Measurements from ENCODE around the gene NR2F1. TPM values are rescaled to one million over a fixed set of nuclear protein-coding genes. Genes with fewer than 3 reads are reported as not detected.

NR2F1 gene
- total RNA-seq, 2 donors from 2014 or later = 2.7 to 4.9 TPM

DNA sequence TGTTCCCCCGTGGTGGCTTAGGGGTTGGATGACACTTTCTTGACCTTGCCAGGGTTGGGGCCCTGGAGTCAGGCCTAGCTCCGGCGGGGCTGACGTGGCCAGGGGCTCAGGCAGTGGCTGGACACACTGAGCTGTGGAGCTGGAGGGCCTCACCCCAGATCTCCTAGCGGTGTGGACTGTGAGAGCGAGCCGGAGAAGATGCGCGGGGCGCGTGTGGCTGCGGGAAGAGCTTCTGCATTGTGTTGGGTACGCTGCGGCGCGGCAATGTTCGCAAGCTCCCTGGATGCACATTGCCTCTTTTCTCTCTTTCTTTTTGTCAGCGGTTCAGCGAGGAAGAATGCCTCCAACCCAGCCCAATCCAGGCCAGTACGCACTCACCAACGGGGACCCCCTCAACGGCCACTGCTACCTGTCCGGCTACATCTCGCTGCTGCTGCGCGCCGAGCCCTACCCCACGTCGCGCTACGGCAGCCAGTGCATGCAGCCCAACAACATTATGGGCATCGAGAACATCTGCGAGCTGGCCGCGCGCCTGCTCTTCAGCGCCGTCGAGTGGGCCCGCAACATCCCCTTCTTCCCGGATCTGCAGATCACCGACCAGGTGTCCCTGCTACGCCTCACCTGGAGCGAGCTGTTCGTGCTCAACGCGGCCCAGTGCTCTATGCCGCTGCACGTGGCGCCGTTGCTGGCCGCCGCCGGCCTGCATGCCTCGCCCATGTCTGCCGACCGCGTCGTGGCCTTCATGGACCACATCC is 4.8 kb downstream of the NR2F1 start:
- no peak for ATAC-seq
- no peak for DNase-seq
- intact Hi-C loops (cut with DNase I, micrococcal nuclease) = loop anchor here in 1 of 2 donors (10.0 kb wide), 1 partner anchor 327 kb away; no protein-coding TSS in a partner anchor

DNA sequence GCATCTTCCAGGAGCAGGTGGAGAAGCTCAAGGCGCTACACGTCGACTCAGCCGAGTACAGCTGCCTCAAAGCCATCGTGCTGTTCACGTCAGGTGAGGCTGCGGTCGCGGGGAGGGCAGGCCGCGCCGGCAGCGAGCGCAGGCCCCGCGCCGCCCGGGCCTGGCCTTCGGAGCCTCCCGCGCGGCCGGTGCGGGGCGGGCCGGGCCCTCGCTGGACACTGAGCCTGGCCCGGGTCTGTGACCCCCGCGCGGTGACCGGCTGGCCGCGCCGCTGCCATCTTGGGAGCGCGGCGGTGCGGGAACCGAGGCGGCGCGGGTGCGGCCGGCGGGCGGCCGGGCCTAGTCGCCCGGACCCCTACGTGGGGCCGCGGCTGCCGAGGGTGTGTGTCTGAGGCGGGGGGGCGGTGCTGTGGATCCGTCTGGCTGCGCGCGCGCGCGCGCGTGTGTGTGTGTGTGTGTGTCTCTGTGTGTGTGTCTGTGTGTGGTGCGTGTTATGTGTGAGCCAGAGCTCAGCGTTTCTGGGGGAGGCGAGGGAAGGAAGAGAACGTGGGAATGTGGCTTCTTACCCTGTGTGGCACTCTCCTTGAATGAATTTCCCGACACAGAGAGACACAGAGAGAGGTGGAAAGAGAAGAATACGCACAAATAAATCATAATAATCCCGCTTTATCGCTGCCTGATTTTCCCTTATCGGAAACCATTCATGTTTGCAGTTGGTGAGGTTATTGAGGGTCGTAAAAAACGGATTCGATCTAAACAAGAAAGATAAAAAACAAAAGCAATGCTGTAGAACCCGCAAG is 5.5 kb downstream of the NR2F1 start:
- intact Hi-C loops (cut with DNase I, micrococcal nuclease) = loop anchor here in 1 of 2 donors (10.0 kb wide), 1 partner anchor 326 kb away; no protein-coding TSS in a partner anchor
- DNase-seq = no peak
- ATAC-seq = no peak

DNA sequence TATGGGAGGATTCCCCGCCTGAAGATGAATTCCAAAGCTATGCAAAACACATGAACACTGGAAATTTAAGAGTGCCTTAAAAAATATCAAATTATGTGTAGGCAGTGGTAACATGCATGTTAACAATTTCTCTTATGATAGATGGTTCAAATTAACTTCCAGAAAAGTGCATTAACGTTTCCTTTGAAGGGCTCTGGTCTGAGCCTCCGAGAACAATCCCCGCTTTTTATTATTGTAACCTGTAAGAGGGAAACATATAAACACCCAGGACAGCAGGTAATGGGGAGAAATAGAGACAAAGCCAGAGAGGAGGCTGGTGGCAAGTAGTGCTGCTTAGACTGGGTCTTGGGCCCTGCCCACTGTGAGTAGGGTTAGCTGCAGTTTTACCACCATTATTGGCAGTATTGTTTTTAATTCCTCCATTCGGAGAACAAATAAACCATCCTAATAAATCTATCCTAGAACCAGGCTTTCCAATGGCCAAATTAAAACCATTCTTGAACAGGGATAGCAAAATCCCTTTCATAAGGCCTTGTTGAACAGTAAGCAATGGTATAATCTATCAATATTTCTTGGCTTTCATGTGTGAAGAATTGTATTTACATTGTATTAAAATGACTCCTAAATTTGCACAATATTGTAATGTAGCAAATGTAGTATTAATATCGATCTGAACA is 6.3 kb downstream of the NR2F1 start:
- intact Hi-C loops (cut with DNase I, micrococcal nuclease) = loop anchor here in 1 of 2 donors (10.0 kb wide), 1 partner anchor 326 kb away; no protein-coding TSS in a partner anchor
- DNase-seq (no peak), ATAC-seq (no peak)

DNA sequence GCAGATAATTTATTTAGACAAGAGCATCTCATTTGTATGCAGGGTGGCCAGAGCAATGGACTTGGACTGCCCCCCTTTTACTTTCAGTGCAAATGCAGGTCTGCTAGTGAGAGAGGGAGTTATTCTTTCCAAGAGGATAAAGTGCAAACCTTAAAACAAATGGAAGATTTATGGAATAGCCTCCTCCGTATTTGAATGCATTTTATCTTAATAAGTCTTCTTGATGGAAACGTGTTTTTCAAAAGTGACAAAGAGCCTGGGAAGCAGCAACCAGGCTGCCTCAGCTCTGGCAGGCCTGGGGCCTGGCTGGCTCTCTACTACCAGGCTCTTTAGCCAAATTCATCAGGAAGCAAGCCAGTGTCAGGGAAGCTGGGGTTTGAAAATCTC is 6.8 kb downstream of the NR2F1 start:
- DNase-seq = no peak
- no peak for ATAC-seq
- intact Hi-C loops (cut with DNase I, micrococcal nuclease) = loop anchor here in 1 of 2 donors (10.0 kb wide), 2 partner anchors 215 to 325 kb away; no protein-coding TSS in a partner anchor

DNA sequence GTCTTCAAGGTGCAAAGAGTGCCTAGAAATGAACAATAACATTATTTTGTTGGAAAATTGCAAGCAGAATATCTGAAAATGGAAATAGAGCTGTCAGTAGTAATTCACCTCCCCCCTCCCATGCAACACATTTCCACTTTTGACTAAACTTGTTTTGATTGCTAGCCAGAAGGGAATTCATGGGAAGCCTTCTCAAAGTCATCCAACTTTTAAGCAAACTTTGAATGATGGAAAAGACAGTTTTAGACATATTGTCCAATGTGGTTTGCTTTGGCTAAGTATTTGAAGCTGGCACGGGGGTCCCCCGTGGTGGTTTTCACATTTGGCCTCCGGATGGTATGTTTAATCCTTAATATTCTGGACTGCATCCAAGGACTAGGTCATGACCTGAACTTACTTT is 7.5 kb downstream of the NR2F1 start:
- no peak for DNase-seq
- intact Hi-C loops (cut with DNase I, micrococcal nuclease) = loop anchor here in 1 of 2 donors (10.0 kb wide), 1 partner anchor 214 kb away; no protein-coding TSS in a partner anchor
- ATAC-seq = no peak

DNA sequence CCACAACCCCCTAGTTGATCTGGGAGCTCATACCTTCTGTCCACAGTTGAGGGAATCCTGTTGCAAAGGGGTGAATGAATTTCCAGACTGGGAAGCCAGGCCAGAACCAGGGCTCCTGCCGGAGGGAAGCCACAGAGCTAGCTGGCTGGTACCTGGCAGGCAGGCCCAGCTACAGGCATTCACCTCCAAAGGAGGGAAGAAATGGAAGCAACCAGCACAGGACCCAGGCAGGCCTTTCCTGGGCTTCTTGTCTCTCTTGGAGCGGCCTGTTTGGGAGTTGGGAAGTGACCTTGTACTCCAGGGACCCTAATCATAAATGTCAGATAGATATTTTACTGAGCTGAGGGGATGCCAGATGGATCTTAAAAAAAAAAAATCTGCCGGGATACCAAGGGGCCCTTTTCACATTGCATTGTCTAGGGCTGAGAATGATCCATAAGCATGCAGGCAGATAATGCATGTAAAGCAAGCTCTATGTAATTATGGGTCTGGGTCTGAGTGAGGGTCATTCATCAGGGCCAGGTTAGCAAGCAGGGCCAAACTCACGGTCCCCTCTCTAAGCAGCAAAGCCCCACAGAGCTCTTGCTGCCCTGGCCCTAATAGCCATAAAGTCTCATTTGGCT is 8.4 kb downstream of the NR2F1 start:
- DNase-seq (no peak), ATAC-seq (no peak)
- intact Hi-C loops (cut with DNase I, micrococcal nuclease) = loop anchor here in 1 of 2 donors (10.0 kb wide), 1 partner anchor 213 kb away; no protein-coding TSS in a partner anchor

DNA sequence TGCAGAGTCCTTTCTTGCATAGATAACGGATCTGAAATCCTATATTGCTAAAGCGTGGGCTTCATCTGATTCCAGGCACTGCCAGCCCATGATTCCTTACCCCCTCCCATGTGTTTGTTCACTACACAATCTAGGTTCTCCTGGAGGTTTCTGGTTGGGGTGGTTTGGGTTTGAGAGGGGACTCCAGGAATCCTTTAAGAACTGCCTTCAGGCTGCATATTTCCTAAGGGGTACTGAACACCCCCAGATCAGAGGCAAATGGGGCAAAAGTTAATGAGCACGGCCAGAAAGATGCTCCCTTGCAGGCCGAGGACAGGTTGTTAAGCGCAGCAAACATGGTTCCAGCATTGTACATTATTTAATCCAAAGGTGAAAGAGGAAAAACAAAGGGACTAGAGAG is 9.9 kb downstream of the NR2F1 start:
- no peak for ATAC-seq
- intact Hi-C loops (cut with DNase I, micrococcal nuclease) = loop anchor here in 1 of 2 donors (10.0 kb wide), 1 partner anchor 212 kb away; no protein-coding TSS in a partner anchor

DNA sequence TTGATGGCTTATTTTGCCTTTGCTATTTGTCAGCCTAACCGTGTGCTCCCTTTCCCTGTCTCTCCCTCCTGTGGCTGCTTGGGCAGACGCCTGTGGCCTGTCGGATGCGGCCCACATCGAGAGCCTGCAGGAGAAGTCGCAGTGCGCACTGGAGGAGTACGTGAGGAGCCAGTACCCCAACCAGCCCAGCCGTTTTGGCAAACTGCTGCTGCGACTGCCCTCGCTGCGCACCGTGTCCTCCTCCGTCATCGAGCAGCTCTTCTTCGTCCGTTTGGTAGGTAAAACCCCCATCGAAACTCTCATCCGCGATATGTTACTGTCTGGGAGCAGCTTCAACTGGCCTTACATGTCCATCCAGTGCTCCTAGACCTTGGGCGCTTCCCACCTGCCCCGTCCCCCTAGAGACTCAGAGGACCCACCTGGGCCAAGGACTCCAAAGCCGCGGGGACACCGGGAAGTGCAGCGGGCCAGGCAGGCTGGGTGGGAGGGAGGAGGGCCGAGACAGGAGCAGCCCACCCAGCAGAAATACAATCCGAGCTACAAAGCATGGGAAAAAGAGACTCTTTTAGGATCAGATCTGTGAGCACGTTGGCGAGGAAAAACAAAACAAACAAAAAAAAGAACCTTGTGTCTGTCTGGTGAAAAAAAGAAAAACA is 10.6 kb downstream of the NR2F1 start:
- intact Hi-C loops (cut with DNase I, micrococcal nuclease) = loop anchor here in 1 of 2 donors (10.0 kb wide), 1 partner anchor 211 kb away; no protein-coding TSS in a partner anchor
- no peak for DNase-seq
- no peak for ATAC-seq

More for the DNA sequence above, 9.9 kb downstream of the NR2F1 start:
- no peak for DNase-seq

DNA sequence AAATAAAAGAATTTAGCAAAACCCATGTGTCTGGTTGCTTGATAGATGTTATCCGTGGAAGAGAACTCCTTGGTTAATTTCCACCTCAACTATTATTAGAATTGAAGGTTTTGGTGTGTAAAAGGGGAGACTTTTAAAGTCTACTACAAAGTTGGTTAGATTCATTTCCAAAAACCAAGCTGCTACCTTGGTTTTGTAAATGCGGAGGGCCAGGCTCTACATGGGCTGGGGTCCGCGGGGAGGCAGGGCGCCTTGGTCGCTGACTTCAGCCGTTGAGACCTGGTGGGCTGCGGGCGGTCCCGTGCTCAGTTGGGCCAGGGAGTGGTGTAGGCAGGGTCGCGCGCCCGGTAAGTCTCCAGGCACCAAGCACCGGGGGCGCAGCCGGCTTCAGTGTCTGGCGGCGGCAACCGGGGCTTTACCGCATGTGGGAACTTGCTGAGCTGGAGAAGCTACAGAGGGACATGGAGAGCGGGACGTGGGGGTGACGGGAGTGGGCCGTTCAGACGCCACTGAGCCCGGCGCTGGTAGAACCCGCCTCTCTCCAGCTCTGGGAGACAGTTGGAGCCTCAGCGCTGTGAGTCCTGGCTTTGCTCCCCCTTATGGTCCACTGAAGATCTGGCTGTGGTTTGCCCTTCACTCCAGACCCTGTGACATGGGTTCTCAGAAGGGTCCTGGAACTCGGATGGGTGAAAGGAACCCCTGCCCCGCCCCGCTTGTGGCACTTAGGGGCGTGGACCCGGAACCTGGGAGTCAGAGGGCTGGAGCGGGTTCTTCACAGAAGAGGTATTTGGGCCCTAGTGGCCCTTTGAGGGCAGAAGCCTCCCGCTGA is 11.8 kb downstream of the NR2F1 start:
- intact Hi-C loops (cut with DNase I, micrococcal nuclease) = loop anchor here in 1 of 2 donors (10.0 kb wide), 1 partner anchor 210 kb away; no protein-coding TSS in a partner anchor
- ATAC-seq = no peak

DNA sequence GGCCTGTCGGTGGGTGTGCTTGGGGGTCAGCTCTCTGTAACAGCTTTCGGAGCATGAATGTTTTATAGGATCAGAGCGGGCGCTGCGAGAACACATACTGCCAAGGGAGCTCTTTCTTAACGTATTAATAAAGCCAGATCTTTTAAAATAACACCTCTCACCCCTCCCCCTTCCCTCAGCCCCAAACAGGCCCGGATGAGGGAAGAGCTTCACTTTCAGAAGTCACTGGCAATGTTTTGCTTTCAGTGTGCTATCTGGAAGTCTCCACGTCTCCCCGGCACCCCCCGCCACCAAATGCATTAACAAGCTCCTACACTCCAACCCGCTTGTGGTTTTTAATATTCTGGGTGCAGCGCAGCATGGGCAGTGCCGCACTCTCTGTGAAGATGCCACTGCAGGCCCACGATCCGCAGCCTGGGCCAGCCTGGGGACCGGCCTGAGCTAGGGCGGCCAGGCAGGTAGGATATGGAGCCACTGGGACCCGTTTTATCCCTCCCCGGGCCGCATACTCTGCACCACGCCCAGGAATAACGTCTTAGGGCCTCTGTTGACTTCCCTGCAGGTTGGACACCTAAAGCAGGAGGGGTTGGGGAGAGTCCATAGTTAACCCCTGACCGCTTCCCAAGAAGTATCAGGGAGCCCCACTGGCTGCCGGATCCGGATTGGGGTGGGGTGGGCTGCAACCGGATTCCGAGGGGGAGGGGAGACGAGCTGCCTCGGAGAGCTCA is 12.6 kb downstream of the NR2F1 start:
- no peak for DNase-seq
- no peak for ATAC-seq
- intact Hi-C loops (cut with DNase I, micrococcal nuclease) = loop anchor here in 1 of 2 donors (10.0 kb wide), 1 partner anchor 209 kb away; no protein-coding TSS in a partner anchor

More for the DNA sequence above, 11.8 kb downstream of the NR2F1 start:
- DNase-seq = no peak

DNA sequence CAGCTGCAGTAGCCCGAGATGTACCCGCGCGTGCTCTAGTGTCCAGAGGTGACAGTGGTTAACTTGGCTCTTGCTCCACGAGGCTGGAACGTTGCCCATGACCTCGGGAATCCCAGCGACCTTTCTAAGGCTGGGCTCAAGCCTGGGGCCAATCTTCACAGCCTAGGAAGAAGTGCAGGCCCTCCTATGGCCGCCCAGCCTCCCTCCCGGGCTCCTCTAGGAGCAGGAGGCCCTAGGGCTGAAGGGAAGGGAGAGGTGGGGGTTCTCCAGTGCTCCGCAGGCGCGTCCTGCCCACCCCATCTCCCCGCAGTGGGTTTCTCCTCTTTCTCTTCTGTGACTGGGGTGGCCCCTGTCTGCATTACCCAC is 13.3 kb downstream of the NR2F1 start:
- intact Hi-C loops (cut with DNase I, micrococcal nuclease) = loop anchor here in 1 of 2 donors (10.0 kb wide), 1 partner anchor 209 kb away; no protein-coding TSS in a partner anchor
- ATAC-seq = no peak
- no peak for DNase-seq

DNA sequence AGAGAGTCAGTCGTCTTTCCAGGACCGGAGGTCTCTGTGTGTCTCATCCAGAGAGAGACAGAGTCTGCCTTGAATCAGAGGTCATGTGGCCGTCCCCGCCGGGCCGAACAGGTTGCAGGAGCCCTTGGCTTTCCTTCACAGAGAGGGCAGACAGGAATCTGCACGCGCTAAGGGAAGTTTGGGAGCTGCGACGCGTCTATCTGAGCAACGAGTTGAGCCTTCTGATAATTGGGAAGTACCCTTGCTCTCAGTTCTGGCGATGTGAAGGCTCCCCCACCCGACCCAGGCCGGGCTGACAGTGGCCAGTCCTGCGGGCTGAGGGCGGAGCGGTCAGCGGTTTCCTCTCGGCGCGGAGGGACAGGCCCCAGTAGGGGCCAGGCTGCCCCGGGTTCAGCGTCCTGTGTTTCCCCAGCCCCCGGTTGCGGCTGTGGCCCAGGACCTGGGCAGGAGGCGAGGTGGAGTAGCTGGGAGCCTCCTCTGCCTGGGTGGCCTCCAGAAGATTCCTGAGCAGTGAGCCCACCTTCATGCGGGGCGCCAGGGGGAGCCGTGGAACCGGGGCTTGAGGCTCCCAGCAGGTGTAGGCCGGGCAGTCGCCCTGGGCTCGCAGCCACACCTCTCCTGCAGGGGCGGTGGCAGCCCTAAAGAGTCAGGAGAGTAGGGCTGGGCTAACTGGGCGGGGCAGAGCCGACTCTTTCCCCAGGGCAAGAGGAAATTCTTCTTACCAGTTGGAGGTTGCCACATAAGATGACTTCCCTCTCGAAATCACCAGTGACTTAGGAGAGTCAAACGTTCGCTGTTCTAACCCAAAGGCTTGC is 13.9 kb downstream of the NR2F1 start:
- peak; percentile 64 to 77 for DNase-seq
- peak; percentile 100 for ATAC-seq
- intact Hi-C loops (cut with DNase I, micrococcal nuclease) = loop anchor here in 1 of 2 donors (10.0 kb wide), 1 partner anchor 208 kb away; no protein-coding TSS in a partner anchor

DNA sequence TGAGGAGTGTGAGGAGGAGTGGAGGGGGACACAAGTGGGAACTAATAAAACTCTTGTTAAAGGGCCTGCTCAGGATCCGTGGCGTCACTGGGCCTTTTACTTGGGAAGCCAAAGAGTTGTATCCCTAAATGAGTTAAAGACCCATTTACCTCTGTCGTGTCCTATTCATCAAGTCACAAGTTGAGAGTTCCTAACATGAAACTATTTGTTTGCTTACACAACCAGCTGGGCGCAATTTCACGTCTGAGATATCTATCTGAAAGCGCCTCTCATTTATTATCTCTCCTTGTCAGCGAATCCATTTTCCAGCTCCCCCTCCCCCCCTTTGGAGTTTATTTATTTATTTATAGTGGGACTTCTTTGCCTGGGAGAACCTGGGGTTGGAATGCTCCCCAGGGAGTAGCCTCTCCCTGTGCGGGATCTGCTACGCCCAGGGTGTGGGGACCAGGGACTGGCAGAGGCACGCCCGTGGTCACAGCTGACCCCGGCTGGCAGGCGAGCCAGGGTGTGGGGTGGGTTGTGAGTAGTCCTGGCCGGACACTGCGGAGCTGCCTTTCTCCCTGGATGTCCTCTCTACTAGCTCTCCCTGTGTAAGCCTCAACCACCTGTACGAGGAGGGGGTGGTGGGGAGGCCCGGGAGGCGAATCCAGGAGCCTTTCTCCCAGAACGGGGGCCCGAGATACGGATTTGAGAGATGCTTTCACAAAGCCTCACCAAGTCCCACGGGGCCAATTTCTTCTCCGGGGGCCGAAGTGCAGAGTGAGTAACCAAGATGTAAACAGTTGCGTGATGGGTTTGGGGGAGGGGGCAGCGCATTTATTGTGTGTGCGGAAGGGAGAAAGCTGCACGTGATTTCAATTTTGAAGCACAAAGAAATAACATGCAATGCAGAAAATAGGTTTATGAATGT is 15.3 kb downstream of the NR2F1 start:
- ATAC-seq (no peak), DNase-seq (no peak)
- intact Hi-C loops (cut with DNase I, micrococcal nuclease) = loop anchor here in 1 of 2 donors (10.0 kb wide), 1 partner anchor 206 kb away; no protein-coding TSS in a partner anchor

DNA sequence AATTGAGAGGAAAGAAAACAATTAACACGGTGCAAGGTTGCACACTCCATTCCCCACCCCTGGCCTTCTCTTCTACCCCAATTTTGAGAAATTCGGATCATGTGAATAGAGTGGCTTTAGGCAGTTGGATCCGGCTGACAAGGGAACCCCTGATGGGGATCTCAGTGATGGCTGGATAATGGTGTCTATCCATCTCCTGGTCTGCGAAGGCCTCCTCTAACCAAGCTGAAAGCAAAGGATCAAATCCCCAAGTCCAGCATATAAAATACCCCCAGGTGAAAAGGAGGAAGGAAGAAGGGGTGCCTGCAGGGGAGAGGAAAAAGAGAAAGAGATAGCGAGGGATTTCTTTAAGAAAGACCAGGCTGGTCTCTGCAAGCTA is 16.0 kb downstream of the NR2F1 start:
- DNase-seq (no peak), ATAC-seq (no peak)
- intact Hi-C loops (cut with DNase I, micrococcal nuclease) = loop anchor here in 1 of 2 donors (10.0 kb wide), 1 partner anchor 206 kb away; no protein-coding TSS in a partner anchor
